HG02588 (cell line): ENCODE data around the gene PRSS1.
A peak's percentile ranks its signal among the peaks of the same experiment; 100 is the strongest.
"Not testable (repeated sequence)": the region's sequence is repeated elsewhere in the genome, so short reads cannot be mapped to it uniquely, and the experiment has no call there.

ENCODE experiments used
- ATAC-seq: cut with Tn5 transposase; IDR thresholded peaks from one replicate; pipeline ENCODE4 v1.9.1; 2021; ENCODE audit warnings: mild to moderate bottlenecking, moderate library complexity; ENCODE audit not compliant: unreplicated experiment

PRSS1 gene

DNA sequence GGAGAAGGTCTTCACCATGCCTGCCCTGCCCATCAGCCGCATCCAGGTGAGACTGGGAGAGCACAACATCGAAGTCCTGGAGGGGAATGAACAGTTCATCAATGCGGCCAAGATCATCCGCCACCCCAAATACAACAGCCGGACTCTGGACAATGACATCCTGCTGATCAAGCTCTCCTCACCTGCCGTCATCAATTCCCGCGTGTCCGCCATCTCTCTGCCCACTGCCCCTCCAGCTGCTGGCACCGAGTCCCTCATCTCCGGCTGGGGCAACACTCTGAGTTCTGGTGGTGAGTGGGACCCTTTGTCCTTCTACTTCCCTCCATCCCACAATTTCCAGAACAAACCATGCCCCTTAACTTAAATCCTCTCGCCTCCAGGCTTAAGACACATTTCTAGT is 24.0 kb downstream of the PRSS1 start:
- ATAC-seq, result no peak

DNA sequence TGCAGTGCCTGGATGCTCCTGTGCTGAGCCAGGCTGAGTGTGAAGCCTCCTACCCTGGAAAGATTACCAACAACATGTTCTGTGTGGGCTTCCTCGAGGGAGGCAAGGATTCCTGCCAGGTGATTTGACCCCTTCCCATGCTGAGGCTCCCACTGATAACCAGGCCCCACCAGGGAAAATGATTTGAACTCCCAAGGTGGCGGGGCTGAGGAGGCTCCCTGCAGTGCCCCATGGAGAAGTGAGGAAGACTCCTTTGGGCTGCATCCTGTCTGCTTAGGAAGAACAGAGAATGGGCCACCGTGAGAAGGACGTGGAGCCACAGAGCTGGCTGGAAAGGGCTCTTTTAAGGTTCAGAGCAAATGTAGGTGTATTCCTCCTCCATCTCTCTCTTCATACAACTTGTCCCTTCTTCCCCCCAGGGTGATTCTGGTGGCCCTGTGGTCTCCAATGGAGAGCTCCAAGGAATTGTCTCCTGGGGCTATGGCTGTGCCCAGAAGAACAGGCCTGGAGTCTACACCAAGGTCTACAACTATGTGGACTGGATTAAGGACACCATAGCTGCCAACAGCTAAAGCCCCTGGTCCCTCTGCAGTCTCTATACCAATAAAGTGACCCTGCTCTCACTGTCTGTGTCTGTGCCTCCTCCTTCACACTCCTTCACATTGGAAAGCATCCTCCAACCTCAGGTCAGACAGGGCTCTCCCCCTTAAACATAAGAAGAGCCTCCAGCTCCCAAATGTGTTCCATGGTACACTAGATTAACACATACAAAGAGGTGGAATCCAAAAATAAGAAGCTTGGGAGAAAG is 24.9 kb downstream of the PRSS1 start:
- no peak for ATAC-seq

DNA sequence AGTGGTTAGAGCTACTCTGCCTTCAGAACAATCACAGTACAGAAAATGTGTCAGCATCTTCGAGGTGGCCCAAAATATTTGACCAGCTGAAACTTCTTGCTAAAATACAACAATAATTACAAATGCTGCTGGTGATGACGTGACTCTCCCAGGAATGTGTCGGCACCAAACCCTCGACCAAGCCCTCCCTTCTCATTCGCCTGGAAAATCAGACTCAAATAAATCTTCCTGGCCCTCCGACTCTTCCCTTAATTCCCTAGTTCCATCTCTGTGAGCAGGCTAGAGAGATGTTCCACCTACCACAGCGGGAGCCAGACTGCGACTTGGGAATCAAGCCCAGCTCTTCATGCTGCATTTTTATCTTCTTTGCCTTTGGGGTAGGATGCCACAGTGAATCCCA is 25.6 kb downstream of the PRSS1 start:
- ATAC-seq, result no peak

DNA sequence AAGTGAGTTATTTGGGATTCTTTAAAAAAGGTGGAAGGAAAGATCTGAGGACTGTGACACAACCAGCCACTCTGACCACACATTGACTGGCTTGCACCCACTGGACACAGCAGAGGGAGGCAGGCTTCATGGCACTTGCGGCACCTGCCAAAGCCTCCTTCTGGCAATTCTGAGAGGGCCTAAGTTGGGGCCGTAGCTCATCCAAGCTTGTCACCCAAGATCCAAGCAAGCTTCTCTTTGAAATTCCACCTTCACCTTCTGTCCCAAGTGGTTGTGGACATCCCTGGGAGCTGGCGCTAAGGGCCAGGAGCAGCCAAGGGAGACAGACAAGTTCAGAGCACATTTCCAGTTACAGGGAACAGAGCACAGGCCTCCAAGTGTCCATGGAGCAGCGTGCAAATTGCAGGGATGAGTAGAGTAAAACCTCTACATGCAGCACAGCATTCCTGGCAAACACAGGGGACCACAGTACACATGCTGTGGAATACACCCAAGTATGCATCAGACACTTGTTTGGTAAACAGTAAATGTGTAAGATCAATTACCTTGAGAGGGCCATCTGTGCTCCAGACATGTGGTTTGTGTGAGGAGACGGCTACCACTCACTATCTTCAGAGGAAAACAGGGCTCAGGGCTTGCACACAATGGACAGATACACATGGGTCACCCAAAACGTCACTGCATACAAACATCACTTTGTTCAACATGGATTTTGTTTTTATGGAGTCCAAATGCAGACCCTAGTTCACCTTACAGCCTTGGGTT is 26.3 kb downstream of the PRSS1 start:
- ATAC-seq, result not testable (repeated sequence)

DNA sequence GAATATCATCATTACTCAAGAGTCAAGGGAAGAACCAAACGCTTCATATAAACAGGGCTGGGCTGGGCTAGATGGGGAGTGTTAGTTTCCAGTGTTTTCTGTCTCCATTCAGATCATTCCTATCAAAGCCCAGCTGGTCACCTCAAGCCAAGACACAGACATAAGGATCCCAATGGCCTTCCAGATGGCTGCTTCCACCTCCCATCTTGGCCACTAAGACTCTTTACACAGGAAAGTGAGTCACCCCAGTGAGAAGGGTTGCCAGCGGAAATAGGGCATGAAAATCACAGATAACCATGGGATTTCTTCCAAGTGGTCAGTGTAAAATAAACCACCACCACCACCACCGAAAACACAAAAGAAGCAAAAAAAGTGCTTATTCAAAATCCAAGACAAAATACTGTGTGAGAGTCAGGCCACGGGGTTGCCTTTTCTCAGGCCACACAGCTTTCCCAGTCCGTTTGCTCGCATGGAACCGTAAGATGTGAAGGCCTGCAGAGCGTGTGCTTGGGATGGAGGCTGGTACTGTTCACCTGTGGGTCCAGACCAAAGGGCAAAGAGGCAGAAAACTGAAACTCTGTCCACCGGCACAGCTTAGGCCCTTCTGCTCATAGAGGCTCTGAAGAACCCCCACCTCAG is 27.1 kb downstream of the PRSS1 start:
- ATAC-seq, result no peak

DNA sequence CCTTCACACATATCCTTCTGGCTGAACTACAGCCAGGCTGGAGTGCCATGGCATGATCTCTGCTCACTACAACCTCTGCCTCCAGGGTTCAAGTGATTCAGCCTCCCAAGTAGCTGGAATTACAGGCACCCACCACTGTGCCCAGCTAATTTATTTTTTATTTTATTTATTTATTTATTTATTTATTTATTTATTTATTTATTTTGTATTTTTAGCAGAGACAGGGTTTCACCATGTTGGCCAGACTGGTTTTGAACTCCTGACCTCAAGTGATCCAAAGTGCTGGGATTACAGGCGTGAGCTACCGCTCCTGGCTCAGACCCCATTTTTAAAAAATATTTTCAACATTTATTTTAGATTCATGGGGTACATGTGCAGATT is 27.6 kb downstream of the PRSS1 start:
- ATAC-seq, result not testable (repeated sequence)

DNA sequence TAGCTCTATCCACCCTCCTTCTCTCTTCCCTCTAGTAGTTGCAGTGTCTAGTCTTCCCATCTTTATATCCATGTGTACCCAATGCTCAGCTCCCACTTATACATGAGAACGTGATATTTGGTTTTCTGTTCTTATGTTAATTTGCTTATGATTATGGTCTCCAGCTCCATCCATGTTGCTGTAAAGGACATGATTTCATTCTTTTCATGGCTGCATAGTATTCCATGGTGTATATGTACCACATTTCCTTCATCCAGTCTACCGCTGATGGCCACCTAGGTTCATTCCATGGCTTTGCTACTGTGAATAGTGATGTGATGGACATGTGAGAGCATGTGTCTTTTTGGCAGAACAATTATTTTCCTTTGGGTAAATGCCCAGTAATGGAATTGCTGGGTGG is 28.0 kb downstream of the PRSS1 start:
- no peak for ATAC-seq

DNA sequence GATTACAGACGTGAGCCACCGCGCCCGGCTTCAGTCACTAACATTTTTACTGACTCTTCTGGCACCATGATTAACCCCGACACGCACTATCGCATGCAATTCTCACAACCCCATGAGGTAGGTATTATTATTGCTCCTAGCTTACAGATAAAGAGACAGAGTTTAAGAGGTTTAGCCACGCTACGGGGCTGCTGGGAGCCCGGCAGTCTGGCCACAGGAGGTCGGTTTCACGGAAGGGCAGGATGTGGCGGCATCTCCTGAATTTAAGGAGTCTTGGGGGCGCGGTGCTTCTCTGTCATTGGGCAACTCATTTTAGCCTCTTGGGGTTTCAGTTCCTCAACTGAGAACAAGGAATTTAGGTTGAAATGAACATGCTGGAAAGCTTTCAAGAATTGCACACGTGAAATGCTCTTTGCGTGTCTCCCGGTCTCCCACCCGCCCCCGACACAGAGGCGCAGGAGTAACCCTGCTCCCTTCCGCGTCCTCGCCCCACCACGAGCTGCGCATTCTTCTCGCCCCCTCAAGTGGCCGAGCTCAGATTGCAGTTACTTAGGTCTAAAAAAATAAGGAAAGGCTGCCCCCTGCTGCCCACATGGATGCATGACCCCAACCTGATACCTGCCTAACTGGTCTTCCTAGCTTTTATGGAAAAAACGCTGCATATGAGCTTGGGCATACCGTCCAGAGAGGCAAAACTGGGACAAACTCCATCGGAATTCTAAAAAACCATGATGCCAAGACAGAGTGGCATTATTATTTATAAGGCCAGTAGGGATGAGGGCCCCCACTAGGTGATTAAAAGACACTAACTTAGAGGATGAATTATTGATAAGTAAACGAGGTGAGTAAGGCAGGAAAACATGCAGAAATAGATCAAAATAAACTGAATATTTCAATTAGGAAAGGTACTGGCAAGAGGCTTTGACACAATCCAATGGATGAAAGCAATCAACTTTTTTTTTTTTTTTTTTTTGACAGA is 33.9 kb downstream of the PRSS1 start:
- peak; percentile 89 for ATAC-seq

DNA sequence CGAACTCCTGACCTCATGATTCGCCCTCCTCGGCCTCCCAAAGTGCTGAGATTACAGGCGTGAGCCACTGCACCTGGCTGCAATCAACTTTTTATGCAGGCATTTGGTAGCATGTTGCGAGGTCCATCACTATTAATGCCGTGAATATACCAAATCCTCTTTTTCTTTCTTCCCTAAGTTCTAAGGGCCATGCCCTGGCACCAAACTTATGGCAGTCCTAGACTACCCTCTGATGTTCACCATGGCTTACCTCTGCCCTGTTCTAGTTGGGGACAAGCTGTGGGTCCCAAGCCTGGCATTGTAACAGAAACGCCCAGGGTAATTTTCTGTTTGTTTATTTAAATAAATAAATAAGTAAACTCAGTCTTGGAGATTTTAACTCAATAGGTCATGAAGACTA is 34.8 kb downstream of the PRSS1 start:
- ATAC-seq, result no peak

DNA sequence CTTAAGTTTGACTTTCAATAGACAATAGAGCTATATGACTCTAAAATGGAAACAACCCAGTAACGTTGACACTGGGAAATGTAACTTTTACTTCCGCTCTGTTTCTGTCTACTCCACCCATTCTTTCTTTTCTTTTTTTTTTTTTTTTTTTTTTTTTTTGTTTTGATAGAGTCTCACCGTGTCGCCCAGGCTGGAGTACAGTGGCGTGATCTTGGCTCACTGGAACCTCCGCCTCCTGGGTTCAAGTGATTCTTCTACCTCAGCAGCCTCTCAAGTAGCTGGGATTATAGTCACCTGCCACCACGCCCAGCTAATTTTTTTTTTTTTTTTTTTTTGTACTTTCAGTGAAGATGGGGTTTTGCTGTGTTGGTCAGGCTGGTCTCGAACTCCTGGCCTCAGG is 35.4 kb downstream of the PRSS1 start:
- no peak for ATAC-seq

DNA sequence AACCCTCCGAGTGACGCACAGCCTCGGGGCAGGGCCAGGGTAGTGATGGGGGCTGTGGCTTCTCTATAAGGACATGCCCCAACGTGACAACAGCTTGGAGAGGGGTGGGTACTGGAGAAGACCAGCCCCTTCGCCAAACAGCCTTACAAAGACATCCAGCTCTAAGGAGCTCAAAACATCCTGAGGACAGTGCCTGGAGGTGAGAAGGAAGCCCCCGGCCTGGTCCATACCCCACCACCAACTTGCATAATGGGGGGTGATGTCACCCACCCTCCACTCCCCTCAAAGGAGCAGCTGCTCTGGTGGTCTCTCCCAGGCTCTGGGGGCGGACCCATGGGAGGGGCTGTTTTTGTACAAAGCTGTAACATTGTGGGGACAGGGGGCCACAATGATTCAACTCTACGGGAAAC is 36.6 kb downstream of the PRSS1 start:
- ATAC-seq, result no peak

DNA sequence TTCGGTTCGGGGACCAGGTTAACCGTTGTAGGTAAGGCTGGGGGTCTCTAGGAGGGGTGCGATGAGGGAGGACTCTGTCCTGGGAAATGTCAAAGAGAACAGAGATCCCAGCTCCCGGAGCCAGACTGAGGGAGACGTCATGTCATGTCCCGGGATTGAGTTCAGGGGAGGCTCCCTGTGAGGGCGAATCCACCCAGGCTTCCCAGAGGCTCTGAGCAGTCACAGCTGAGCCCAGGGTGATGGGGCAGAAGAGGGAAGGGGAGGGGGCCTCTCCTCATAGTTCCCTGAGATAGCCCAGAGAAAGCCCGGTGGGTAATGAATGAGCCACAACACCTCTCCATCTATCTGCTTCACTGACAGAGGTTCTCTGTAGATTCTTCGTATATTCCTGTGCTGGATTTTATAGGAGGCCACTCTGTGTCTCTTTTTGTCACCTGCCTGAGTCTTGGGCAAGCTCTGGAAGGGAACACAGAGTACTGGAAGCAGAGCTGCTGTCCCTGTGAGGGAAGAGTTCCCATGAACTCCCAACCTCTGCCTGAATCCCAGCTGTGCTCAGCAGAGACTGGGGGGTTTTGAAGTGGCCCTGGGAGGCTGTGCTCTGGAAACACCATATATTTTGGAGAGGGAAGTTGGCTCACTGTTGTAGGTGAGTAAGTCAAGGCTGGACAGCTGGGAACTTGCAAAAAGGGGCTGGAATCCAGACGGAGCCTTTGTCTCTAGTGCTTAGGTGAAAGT is 37.9 kb downstream of the PRSS1 start:
- no peak for ATAC-seq

DNA sequence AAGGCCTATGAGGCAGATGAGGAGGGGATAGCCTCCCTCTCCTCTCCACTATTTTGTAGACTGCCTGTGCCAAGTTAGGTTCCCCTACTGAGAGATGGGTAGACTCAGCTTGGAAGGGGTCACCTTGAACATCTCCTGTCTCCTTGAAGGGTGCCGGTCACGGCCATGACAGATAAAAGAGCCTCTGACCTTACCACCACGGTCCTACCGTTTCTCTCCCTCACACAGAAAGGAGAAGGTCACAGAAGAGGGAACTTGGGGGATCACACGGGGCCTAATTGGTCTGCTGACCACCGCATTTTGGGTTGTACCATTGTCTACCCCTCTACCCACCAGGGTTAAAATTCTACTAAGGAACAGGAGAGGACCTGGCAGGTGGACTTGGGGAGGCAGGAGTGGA is 38.5 kb downstream of the PRSS1 start:
- ATAC-seq, result no peak

DNA sequence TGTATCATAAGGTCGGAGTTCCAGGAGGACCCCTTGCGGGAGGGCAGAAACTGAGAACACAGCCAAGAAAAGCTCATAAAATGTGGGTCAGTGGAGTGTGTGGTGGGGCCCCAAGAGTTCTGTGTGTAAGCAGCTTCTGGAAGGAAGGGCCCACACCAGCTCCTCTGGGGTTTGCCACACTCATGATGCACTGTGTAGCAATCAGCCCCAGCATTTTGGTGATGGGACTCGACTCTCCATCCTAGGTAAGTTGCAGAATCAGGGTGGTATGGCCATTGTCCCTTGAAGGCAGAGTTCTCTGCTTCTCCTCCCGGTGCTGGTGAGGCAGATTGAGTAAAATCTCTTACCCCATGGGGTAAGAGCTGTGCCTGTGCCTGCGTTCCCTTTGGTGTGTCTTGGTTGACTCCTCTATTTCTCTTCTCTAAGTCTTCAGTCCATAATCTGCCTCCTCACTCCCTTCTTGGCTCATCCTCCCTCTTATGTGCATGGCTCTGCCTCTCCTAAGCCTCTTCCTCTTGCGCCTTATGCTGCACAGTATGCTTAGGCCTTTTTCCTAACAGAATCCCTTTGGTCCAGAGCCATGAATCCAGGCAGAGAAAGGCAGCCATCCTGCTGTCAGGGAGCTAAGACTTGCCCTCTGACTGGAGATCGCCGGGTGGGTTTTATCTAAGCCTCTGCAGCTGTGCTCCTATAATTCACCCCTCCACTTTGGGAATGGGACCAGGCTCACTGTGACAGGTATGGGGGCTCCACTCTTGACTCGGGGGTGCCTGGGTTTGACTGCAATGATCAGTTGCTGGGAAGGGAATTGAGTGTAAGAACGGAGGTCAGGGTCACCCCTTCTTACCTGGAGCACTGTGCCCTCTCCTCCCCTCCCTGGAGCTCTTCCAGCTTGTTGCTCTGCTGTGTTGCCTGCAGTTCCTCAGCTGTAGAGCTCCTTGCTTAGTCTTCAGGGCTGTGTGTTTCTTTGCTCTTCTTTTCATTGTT is 39.3 kb downstream of the PRSS1 start:
- ATAC-seq, result no peak

DNA sequence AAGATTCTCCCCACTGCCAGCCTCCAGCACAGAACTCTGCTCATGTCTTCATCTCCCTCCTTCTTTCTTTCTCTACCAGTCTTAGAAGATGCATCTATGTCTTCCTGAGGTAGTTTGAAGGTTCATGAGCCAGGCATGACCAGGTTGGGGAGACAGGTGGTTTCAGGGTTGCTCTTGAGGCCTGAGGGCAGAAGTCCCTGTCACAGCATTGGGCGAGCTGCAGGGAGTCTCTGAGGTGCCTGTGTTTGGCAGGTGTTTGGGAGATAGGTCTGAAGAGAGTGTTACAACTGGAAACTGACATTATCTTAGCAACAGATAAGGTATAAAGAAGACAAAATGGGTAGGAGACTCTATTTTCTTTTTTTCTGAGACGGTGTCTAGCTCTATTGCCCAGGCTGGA is 40.2 kb downstream of the PRSS1 start:
- no peak for ATAC-seq

DNA sequence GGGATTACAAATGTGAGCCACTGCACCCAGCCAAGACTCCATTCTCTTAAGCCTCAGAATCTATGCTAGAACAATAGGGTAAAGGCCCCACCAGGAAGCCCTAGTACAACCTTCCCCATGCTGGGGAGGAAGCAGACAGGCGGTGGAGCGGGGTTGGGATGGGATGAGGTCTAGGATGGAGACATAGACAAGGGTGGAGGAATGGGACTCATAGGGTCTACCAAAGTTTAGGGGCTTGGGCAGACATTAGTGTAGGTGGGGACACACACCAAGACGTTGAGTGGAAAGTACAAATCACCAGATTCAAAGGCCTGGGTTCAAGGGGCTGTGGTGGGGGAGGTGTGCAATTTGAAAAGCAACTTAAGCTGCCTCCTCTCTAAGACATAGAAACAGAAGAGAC is 40.8 kb downstream of the PRSS1 start:
- no peak for ATAC-seq

DNA sequence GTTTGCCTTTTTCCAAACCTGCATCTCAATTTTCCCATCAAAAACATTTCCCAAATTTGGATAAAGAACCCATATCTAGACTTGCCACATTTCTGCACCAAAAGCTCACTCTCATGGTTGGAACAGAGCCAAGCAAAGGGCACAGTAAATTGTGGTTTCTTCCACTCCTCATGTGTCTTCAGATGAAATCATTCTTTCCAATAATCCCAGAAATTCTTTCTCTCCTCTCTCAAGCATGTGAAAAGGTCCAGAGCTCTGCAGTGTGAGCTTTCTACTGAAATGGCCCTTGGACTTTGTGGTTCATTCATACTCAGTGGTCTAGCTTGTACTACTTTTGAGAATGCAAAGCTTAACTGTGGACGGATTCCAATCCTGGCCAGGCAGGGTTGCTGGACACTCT is 41.3 kb downstream of the PRSS1 start:
- ATAC-seq, result no peak

DNA sequence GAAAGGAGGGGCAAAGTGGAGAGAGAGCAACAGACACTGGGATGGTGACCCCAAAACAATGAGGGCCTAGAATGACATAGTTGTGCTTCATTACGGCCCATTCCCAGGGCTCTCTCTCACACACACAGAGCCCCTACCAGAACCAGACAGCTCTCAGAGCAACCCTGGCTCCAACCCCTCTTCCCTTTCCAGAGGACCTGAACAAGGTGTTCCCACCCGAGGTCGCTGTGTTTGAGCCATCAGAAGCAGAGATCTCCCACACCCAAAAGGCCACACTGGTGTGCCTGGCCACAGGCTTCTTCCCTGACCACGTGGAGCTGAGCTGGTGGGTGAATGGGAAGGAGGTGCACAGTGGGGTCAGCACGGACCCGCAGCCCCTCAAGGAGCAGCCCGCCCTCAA is 42.2 kb downstream of the PRSS1 start:
- ATAC-seq, result no peak

DNA sequence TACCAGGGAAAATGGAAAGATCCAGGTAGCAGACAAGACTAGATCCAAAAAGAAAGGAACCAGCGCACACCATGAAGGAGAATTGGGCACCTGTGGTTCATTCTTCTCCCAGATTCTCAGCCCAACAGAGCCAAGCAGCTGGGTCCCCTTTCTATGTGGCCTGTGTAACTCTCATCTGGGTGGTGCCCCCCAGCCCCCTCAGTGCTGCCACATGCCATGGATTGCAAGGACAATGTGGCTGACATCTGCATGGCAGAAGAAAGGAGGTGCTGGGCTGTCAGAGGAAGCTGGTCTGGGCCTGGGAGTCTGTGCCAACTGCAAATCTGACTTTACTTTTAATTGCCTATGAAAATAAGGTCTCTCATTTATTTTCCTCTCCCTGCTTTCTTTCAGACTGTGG is 42.9 kb downstream of the PRSS1 start:
- no peak for ATAC-seq
